ENCODE measurements around the gene KDM7A. TPM values are rescaled to one million over a fixed set of nuclear protein-coding genes. Genes with fewer than 3 reads are reported as not detected.

Gene KDM7A
- total and polyA plus RNA-seq, 9 of the 15 experiments (the other 6 are each of a cell fraction or from before 2014, with no cell fraction given), result 0.90 to 8.4 (median 7.0) TPM

DNA sequence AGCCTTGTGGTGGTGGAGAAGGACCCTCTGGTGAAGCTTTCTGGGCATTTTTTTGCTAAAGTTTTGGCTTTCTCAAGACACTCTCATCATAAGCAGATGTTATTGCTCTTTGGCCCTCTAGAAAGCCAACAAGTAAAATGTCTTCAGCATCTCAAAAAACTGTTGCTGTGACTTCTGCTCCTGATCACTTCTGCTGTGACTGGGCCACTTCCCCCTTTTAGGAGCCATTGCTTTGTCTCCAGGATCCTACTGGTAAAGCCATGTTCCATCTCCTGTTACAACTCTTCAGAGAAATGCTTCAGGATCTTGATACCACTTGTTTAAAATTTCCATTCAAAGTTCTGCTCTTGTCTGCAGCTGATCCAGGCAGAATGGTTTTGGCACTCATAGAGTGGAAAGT, 125.0 kb downstream of the KDM7A start:
- Histone ChIP-seq H3K9ac (ENCODE audit: insufficient read depth in 1 of 2, low read depth in 2 of 2, low read length in 2 of 2) (no peak overlapping the region), H4K20me1 (replicated peaks; ENCODE audit: control insufficient read depth, insufficient read depth, low read length) (no peaks in the 10 kb centered on the region), H3K4me1 (replicated peaks in 1 of 2; ENCODE audit: control insufficient read depth in 2 of 2, insufficient read depth in 2 of 2, low read length in 2 of 2) (peaks cover 0 to 12% of the 10 kb centered on the region in 2 experiments; a peak in 3 of 5 replicates), H3K36me3 (ENCODE audit: control insufficient read depth, insufficient read depth, low read length) (peaks cover 34% of the 10 kb centered on the region; the same call in 2 of the 3 replicates), H3K9me3 (replicated peaks; ENCODE audit: control insufficient read depth, insufficient read depth, low read depth, low read length) (no peaks in the 10 kb centered on the region), H3K4me3 (no peak overlapping the region), H3K27me3 (ENCODE audit: control insufficient read depth in 2 of 2, insufficient read depth in 2 of 2, low read length in 2 of 2) (no peaks in the 10 kb centered on the region), H3K27ac (ENCODE audit: extremely low read depth, low read depth, low read length) (no peak overlapping the region), H3K4me2 (ENCODE audit: insufficient read depth, low read length) (no peak overlapping the region), H2AFZ (ENCODE audit: low read depth, low read length) (no peak overlapping the region), H3K9me1 (ENCODE audit: control insufficient read depth, insufficient read depth, low read length) (no peaks in the 10 kb centered on the region), H3K79me2 (ENCODE audit: control insufficient read depth, insufficient read depth, low read length) (no peaks in the 10 kb centered on the region)
- intact Hi-C loops (cut with micrococcal nuclease), result no loop called here
- no peak for ATAC-seq
- FAIRE-seq, result no peak
- BruUV-seq (replicated peaks), result no TSS peak
- CTCF ChIA-PET (ENCODE audit: low intra/inter-chr PET ratio), result no interaction called here
- in situ Hi-C loops (cut with MboI), result no loop called here
- POLR2A ChIA-PET, result interaction anchor here (1.6 kb wide), 1 partner anchor 9 kb away, joined by 7 read pairs; no protein-coding TSS in a partner anchor
- TF ChIP-seq EHMT2 (IDR thresholded peaks at IDR 0.05) (no peak), ZKSCAN8 (CRISPR knock-in tag; IDR thresholded peaks at IDR 0.05) (no peak), ZNF75A (CRISPR knock-in tag; IDR thresholded peaks at IDR 0.05) (no peak), YY1 (IDR thresholded peaks at IDR 0.05; ENCODE audit: borderline replicate concordance in 1 of 3, control insufficient read depth in 1 of 3, extremely low read depth in 1 of 3, insufficient read depth in 3 of 3, insufficient read length in 1 of 3, insufficient replicate concordance in 2 of 3, low read depth in 1 of 3, low read length in 2 of 3) (no peak), ZNF445 (CRISPR knock-in tag; IDR thresholded peaks at IDR 0.05; ENCODE audit: low read depth) (no peak), SPI1 (IDR thresholded peaks at IDR 0.05; ENCODE audit: borderline replicate concordance, low read depth, low read length) (peak; percentile 82), GATA2 (CRISPR knock-in tag; IDR thresholded peaks at IDR 0.05) (no peak)
- TF ChIP-seq, protein P1, sequence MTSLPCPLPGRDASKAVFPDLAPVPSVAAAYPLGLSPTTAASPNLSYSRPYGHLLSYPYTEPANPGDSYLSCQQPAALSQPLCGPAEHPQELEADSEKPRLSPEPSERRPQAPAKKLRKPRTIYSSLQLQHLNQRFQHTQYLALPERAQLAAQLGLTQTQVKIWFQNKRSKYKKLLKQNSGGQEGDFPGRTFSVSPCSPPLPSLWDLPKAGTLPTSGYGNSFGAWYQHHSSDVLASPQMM (CRISPR knock-in tag; IDR thresholded peaks at IDR 0.05), result no peak
- DNase-seq (ENCODE audit: extremely low read depth in 1 of 4, low spot score in 3 of 4), result no peak

Data from K562 (cell line).